A673 (cell line): ENCODE measurements around the gene ARFIP1.

Experiments used
- EZH2 ChIP-seq: fragments of 200-600 bp; sonication (generic); IDR thresholded peaks from 2 replicates; pipeline ENCODE4 v1.6.1; 2017; ENCODE audit warnings: borderline replicate concordance, low read depth, mild to moderate bottlenecking, mixed read lengths, antibody characterized with exemption, low read length; ENCODE audit not compliant: poor library complexity, severe bottlenecking
- TF ChIP-seq, protein P1 (sequence below): fragments of 300-800, 200-600 bp; sonication (generic); conservative IDR thresholded peaks from 2 replicates; pipeline ENCODE4 v1.5.1; 2017; ENCODE audit warnings: low read depth, mild to moderate bottlenecking, antibody characterized with exemption, low read length, moderate library complexity, mixed read lengths

DNA sequence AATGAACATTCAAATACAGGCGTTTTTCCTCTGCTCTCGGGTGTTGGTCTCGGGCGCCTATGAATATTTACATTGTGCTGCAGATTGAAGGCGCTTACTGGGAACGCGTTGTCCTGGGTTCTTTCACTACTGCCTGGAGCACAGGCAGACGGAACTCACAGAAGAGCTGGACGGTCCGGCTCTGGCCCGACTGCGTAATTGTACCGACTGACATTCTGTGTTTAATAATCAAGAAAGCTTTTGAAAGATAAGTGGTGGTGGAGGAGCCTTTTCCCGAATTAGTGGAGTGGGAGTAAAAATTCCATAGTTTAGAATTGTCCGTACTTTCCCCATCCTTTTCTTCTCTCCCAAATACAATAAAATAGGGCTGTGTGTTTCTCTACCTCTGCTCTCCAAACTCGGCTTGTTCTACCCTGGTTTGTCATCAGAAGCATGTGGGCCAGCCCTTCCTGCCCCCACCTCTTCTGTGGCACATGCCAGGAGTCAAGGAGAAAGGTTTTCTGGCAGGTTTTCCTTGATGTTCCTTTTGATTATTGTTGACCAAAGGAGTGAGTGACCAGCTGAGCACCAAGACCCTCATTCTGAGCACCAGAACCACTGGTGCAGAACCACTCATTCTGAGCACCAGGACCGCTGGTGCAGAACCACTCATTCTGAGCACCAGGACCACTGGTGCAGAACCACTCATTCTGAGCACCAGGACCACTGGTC, 158.6 kb downstream of the ARFIP1 start:
- TF ChIP-seq, protein P1, sequence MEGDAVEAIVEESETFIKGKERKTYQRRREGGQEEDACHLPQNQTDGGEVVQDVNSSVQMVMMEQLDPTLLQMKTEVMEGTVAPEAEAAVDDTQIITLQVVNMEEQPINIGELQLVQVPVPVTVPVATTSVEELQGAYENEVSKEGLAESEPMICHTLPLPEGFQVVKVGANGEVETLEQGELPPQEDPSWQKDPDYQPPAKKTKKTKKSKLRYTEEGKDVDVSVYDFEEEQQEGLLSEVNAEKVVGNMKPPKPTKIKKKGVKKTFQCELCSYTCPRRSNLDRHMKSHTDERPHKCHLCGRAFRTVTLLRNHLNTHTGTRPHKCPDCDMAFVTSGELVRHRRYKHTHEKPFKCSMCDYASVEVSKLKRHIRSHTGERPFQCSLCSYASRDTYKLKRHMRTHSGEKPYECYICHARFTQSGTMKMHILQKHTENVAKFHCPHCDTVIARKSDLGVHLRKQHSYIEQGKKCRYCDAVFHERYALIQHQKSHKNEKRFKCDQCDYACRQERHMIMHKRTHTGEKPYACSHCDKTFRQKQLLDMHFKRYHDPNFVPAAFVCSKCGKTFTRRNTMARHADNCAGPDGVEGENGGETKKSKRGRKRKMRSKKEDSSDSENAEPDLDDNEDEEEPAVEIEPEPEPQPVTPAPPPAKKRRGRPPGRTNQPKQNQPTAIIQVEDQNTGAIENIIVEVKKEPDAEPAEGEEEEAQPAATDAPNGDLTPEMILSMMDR, result no peak
- TF ChIP-seq EZH2, result peak; percentile 53
